ENCODE data around the gene CMTM3. TPM values are rescaled to one million over a fixed set of nuclear protein-coding genes. Genes with fewer than 3 reads are reported as not detected.

The CMTM3 gene
- total and polyA plus RNA-seq, 4 donors, result 1.6 to 12.2 (median 4.6) TPM

GRCh38 chr16:66619534-66620428 is 15.3 kb downstream of the CMTM3 start:
- Histone ChIP-seq H3K36me3 (ENCODE audit: control insufficient read depth in 4 of 4, insufficient read depth in 3 of 4, low read depth in 1 of 4, low read length in 3 of 4) (peaks cover 0 to 6% (median 0%) of the 10 kb centered on the region in 4 donors), H3K4me1 (ENCODE audit: control insufficient read depth in 4 of 4, insufficient read depth in 4 of 4, low read length in 3 of 4) (peaks cover 4 to 31% (median 19%) of the 10 kb centered on the region in 4 donors), H3K27me3 (ENCODE audit: control insufficient read depth in 4 of 4, insufficient read depth in 4 of 4, low read length in 3 of 4) (no peaks in the 10 kb centered on the region), H3K9ac (ENCODE audit: low read depth in 1 of 2, low read length in 2 of 2) (no peak overlapping the region), H3K9me3 (ENCODE audit: control insufficient read depth in 4 of 4, low read length in 3 of 4) (no peaks in the 10 kb centered on the region), H3K27ac (ENCODE audit: low read depth in 1 of 2, low read length in 2 of 2) (no peak overlapping the region), H3K4me3 (ENCODE audit: low read depth in 1 of 3, low read length in 3 of 3) (no peak overlapping the region)
- DNase-seq (ENCODE audit: low spot score), result no peak
- no peak for TF ChIP-seq TAF1 (conservative IDR thresholded peaks at IDR 0.05)
- TF ChIP-seq, protein P1, sequence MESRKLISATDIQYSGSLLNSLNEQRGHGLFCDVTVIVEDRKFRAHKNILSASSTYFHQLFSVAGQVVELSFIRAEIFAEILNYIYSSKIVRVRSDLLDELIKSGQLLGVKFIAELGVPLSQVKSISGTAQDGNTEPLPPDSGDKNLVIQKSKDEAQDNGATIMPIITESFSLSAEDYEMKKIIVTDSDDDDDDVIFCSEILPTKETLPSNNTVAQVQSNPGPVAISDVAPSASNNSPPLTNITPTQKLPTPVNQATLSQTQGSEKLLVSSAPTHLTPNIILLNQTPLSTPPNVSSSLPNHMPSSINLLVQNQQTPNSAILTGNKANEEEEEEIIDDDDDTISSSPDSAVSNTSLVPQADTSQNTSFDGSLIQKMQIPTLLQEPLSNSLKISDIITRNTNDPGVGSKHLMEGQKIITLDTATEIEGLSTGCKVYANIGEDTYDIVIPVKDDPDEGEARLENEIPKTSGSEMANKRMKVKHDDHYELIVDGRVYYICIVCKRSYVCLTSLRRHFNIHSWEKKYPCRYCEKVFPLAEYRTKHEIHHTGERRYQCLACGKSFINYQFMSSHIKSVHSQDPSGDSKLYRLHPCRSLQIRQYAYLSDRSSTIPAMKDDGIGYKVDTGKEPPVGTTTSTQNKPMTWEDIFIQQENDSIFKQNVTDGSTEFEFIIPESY (IDR thresholded peaks at IDR 0.05), result no peak
- TF ChIP-seq RAD21 (IDR thresholded peaks at IDR 0.05), result no peak
- TF ChIP-seq SP1 (IDR thresholded peaks at IDR 0.05), result no peak
- no peak for TF ChIP-seq MAX (IDR thresholded peaks at IDR 0.05)
- TF ChIP-seq HNF4A (conservative IDR thresholded peaks at IDR 0.05), result no peak
- no peak for TF ChIP-seq YY1 (IDR thresholded peaks at IDR 0.05)
- TF ChIP-seq CTCF (IDR thresholded peaks at IDR 0.05; ENCODE audit: low read depth, low read length, missing input control), result no peak
- no peak for TF ChIP-seq JUND (IDR thresholded peaks at IDR 0.05)
- no peak for TF ChIP-seq EGR1 (IDR thresholded peaks at IDR 0.05; ENCODE audit: low read depth in 2 of 2)
- WGBS, result 87% methylated on average over 12 of the region's 12 CpGs

GRCh38 chr16:66620429-66620795 is 15.9 kb downstream of the CMTM3 start:
- DNase-seq (ENCODE audit: low spot score), result no peak
- no peak overlapping the region for H3K9ac ChIP-seq (ENCODE audit: low read depth in 1 of 2, low read length in 2 of 2)

More at GRCh38 chr16:66620429-66620795, 15.9 kb downstream of the CMTM3 start:
- peaks cover 0 to 6% (median 0%) of the 10 kb centered on the region in 4 donors for H3K36me3 ChIP-seq (ENCODE audit: control insufficient read depth in 4 of 4, insufficient read depth in 3 of 4, low read depth in 1 of 4, low read length in 3 of 4)
- H3K27me3 ChIP-seq (ENCODE audit: control insufficient read depth in 4 of 4, insufficient read depth in 4 of 4, low read length in 3 of 4), result no peaks in the 10 kb centered on the region
- 95% methylated on average over 8 of the region's 8 CpGs for WGBS
- H3K9me3 ChIP-seq (ENCODE audit: control insufficient read depth in 4 of 4, low read length in 3 of 4), result no peaks in the 10 kb centered on the region
- peaks cover 4 to 31% (median 19%) of the 10 kb centered on the region in 4 donors for H3K4me1 ChIP-seq (ENCODE audit: control insufficient read depth in 4 of 4, insufficient read depth in 4 of 4, low read length in 3 of 4)
- TF ChIP-seq NR2F2 (IDR thresholded peaks at IDR 0.05), result no peak
- TF ChIP-seq GABPA (IDR thresholded peaks at IDR 0.05 in 1 of 2, conservative IDR thresholded peaks at IDR 0.05 in 1 of 2), result no peak
- TF ChIP-seq SP1 (IDR thresholded peaks at IDR 0.05), result no peak
- TF ChIP-seq FOXA1 (IDR thresholded peaks at IDR 0.05), result no peak
- no peak for TF ChIP-seq FOXA2 (IDR thresholded peaks at IDR 0.05)
- TF ChIP-seq EGR1 (IDR thresholded peaks at IDR 0.05; ENCODE audit: low read depth in 2 of 2), result no peak
- TF ChIP-seq YY1 (IDR thresholded peaks at IDR 0.05), result no peak
- no peak for TF ChIP-seq TAF1 (conservative IDR thresholded peaks at IDR 0.05)
- TF ChIP-seq, protein P2, sequence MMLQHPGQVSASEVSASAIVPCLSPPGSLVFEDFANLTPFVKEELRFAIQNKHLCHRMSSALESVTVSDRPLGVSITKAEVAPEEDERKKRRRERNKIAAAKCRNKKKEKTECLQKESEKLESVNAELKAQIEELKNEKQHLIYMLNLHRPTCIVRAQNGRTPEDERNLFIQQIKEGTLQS (IDR thresholded peaks at IDR 0.05), result no peak
- no peak for TF ChIP-seq HNF4G (IDR thresholded peaks at IDR 0.05)
- TF ChIP-seq MAX (IDR thresholded peaks at IDR 0.05), result no peak
- TF ChIP-seq RXRA (IDR thresholded peaks at IDR 0.05), result no peak
- TF ChIP-seq JUND (IDR thresholded peaks at IDR 0.05), result no peak
- TF ChIP-seq RAD21 (IDR thresholded peaks at IDR 0.05), result no peak
- TF ChIP-seq, protein P1 (IDR thresholded peaks at IDR 0.05), result no peak
- H3K4me3 ChIP-seq (ENCODE audit: low read depth in 1 of 3, low read length in 3 of 3), result no peak overlapping the region
- no peak overlapping the region for H3K27ac ChIP-seq (ENCODE audit: low read depth in 1 of 2, low read length in 2 of 2)

All from liver (tissue), 9 donors.